HT1080 (cell line): Measurements from ENCODE around the gene FAM98C. TPM values are rescaled to one million over a fixed set of nuclear protein-coding genes. Genes with fewer than 3 reads are reported as not detected.
"Not testable (repeated sequence)": the region's sequence is repeated elsewhere in the genome, so short reads cannot be mapped to it uniquely, and the experiment has no call there.

Source experiments
- DNase-seq: peaks from one replicate; pipeline ENCODE4 v3.0.0-alpha.2; 2015; ENCODE audit warnings: low read depth
- total RNA-seq: library from RNA; depleted of rRNA; stranded (reverse); fragments of >200 nt; shearing (Covaris generic); gene quantifications from 2 replicates; pipeline ENCODE4 v1.2.3, GENCODE V29; 2014

The FAM98C gene
- total RNA-seq, 1 experiment from 2014 or later: 14.3 TPM

DNA sequence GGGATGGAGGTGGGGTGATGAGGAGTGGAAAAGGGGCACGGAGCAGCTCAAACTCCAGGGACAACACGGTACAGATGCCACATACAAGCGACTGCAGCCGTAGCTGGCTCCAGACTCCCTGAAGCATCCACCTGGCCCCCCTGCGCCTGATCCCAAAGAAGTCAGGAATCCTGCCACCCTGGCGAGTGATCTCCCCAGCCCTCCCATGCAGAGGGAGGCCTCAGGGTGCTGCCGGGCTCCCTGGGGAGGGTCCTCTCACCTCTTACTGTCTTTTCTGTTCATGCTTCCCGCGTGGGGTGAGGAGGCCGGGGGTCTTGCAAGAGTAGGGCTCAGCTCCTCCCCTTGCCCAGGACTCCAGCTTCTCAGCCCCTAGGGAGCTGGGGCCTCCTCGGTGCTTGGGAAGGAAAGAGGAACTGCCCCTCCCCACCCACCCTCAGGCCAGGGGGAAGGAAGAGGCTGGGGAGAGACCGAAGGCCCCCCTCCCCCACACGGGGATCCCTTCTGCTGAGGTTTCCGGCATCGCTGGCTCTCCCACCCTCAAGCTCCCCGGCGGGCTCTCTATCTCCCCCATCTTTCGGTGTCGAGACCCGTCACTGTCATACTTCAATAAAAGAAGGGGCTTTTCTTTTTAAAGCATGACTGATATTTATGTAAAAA lies 23.0 kb downstream of the FAM98C start, which contains the start of gene RASGRP4:
TSS of gene RASGRP4 (minus strand) at position 410 of the 657 bp plus-strand sequence. CDS start at position 282, 128 bp downstream.
- DNase-seq: no peak

DNA sequence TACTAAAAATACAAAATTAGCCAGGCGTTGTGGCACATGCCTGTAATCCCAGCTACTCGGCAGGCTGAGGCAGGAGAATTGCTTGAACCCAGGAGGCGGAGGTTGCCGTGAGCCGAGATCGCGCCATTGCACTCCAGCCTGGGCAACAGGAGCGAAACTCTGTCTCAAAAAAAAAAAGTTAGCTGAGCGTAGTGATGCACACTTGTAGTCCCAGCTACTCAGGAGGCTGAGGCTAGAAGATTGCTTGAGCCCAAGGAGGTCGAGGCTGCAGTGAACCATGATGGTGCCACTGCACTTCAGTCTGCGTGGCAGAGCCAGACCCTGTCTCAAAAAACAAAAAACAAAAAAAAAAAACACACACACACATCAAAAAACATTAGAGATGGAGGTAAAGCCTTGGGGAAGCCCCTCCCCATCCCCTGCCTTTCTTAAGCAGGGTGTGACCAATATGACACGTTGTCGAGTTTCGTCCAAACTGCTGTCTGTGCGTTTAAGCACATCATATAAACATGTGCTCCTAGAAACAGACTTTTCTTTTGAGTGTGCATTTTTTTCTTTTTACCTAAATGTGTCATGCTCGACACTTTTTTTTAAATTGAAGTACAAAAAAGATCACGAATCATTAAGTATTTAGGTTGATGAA lies 24.3 kb downstream of the FAM98C start:
- DNase-seq: not testable (repeated sequence)

DNA sequence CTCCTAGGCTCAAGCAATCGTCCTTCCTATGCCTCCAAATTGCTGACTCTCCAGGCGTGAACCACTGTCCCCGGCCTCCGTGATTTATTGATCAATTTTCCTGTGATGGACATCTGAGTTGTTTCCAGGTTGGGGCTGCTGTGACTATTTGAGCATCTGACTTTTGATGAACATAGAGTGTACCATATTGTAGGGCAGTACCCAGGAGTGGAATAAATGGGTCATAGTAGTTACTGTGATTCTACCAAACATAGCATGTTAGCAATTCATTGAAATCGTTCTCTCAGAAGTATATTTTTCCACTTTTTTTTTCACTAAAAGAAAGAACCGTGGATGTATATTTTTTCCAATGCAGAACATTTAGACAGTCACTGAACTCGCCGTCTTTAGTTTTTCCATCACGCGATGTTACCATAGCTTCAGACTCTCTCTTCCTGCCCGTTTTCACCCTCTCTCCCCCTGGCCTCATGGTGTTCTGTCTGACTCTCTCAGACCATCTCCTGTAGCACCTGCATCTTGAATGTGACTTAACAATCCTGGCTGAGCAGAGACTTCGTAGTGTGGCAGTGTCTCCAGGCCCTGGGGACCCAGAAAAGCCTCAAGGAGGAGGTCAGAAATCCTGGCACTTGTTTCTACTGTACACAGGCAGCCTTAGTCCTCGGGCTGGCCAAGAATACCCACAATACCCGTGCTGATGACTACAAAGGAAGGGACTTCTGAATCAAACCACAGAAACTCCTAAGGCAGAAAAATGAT lies 26.3 kb downstream of the FAM98C start:
- DNase-seq: no peak

DNA sequence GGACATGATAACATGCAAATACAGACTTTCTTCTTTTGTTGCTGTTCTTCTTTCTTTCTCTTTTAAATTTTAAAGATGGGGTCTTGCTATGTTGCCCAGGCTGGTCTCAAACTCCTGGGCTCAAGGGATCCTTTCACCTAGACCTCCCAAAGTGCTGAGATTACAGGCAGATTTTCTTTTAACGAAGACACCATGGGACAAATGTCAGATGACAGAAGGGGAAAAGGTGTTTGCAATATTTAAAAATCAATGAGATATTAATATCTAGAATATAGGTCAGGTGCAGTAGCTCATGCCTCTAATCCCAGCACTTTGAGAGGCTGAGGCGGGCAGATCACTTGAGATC lies 26.9 kb downstream of the FAM98C start:
- no peak for DNase-seq

DNA sequence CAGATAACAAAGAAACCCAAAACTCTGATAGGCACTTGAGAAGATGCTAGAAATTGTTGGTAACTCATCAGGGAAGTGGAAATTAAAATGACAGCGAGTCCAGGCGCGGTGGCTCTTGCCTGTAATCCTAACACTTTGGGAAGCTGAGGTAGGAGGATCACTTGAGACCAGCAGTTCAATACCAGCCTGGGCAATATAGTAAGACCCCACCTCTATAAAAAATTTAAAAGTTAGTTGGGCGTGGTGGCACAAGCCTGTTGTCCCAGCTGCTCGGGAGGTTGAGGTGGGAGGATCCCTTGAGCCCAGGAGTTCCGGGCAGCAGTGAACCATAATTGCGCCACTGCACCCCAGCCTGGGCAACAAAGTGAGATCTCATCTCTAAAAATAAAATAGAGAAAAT lies 28.0 kb downstream of the FAM98C start:
- DNase-seq: no peak

DNA sequence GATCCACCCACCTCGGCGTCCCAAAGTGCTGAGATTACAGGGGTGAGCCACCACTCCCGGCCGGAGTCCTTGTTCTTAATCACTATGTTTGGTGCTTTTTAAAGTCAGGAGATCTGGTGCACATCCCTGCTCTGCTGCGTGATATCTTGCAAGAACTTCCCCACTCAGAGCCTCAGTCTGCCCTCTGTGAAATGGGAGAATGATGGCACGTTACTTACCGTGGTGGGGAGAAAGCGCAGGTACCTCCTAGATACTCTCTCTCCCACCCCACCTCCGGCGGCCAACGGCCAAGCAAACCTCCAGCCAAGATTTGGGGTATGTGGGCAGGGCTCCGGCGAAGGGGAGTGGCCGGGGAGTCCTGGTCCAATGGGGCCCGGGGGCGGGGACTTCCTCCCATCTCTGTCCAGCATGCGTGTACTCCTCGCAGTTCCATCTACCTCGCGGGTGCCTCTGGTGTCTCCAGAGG lies 30.4 kb downstream of the FAM98C start, which contains the start of gene RYR1:
TSS of gene RYR1 (plus strand) at position 424 of the 466 bp plus-strand sequence. CDS start 139 bp downstream, outside the sequence.
- no peak for DNase-seq

DNA sequence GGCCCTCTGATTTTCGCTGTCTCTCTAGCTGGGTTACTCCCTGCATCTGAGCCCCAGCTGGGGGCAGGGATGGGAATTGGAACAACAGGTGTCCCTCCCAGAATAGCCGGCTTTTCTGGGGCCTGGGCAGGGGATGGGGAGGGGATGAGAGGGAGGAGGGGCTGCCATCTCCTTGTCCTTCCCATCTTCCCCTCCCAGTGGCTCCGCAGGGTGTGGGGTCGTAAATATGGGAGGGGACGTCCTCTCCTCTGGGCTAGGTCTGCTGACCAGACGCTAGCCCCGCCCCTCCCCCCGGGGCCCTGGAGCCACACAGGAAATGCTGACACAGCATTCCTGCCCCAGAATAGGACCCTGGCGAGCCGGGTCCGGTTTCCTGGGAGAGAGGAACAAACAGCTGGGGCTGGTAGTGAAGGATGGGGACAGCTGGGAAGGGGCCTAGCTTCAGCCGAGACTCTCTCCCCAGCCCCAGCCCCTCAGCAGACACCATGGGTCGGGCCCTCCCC lies 31.7 kb downstream of the FAM98C start:
- no peak for DNase-seq

DNA sequence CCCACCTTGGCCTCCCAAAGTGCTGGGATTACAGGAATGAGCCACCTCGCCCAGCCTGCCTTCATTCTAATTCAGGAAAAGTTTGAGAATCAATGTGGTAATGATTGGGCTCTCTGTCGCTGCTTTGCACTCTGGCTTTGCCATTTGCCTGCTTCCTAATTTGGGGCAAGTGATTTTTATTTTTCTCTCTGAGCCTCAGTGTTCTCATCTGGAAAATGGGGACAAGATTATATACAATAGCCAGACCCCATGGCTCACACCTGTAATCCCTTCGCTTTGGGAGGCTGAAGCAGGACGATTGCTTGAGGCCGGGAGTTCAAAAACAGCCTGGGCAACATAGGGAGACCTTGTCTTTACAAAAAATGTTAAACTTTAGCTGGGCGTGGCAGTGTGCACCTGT lies 34.4 kb downstream of the FAM98C start:
- DNase-seq: no peak

DNA sequence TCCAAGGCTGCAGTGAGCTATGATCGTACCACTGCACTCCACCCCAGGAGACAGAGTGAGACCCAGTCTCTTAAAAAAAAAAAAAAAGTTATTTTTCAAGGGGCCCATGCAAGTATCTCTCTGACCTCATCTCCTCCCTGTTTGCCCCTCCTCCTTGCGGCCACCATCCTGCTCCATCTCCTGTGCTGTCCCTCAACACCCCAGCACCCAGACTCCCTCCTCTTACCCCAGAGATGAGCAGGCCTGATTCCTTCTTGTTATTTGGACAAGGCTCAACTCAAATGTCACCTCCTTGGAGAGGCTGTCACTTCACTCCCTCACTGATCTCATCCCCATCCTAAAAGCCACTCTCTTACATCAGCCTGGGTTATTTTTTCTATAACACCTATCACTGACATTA lies 35.0 kb downstream of the FAM98C start:
- no peak for DNase-seq

DNA sequence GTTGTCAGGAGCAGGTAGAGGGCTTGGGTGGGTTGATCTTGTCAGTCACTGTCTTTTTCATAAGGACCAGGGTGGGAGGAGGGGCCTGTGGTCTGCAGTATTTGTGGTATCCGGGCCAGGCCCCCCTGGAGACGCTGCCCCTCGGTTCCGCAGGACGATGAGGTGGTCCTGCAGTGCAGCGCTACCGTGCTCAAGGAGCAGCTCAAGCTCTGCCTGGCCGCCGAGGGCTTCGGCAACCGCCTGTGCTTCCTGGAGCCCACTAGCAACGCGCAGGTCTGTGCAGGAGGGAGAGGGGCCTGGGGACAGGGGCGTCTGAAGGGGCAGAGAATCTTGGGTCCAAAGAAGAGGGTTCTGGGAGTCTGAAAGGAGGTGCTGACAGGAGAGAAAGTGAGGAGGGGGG lies 37.7 kb downstream of the FAM98C start:
- DNase-seq: no peak

DNA sequence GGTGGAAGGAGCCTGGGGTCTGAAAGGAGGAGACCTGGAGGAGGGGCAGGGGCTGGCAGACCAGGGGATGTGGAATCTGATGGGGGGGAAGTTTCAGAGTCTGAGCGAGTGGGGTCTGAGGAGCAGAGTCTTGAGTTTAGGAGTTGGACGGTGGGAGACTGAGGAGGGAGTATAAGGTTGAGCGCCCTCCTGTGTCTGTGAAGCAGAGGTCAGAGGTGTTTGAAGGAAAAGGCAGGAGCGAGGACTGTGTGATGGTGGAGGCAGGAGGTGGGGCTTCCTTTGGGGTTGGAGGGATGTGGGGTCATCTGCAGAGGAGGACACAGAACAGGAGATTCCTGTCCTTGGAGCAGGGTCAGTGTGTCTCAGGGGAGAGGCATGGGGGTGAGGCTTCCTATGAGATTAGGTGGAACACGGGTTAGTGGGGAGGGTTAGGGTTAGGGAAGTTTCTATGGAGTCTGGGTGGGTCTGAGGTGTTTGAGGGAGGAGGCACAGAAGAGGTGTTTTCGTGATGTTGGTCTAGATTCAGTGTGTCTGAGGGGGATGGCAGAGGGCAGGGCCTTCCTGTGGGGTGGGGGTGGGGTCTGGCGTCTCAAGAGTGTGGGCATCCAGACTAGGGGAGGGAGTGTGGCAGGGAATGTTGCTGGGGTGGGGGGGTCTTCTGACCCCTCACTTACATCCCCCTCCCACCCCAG lies 38.9 kb downstream of the FAM98C start:
- peak; percentile 17 for DNase-seq

DNA sequence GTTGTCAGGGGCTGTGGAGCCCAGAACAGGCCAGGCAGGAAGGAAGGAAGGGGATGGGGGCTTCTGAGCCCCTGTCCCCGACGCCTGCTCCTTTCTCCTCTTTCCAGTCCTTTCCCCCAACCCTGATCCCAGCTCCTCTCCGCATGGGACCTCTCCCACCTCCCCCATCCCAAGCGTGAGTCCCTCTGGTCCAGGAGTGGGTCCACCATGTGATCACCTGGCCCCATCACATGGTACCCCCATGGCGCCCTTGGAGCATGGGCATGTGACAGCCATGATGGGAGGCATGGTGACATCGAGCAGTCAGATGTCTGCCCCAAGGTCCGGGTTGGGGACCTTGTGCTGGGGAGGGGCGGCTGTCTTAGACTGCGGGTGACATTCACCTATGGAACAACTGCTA lies 39.8 kb downstream of the FAM98C start:
- DNase-seq: no peak

DNA sequence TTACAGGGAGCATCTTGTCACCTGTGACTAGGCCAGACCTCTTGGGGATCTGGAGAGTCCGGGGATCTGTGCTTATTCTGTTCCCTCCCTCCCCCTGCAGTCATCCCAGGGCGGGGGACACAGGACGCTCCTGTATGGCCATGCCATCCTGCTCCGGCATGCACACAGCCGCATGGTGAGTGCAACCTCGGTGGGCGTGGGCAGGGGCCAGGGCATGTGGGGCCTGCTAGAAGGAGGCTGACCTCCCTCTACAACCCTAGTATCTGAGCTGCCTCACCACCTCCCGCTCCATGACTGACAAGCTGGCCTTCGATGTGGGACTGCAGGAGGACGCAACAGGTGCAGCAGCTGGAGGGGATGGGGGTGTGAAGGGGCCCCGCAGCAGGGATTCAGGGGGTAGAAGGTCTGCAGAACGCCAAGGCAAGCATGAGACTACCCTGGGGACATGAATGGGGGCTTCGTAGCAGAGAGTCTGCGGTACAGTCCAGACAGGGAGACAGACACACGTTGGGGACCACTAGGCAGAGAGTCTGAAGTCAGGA lies 40.6 kb downstream of the FAM98C start:
- DNase-seq: no peak

DNA sequence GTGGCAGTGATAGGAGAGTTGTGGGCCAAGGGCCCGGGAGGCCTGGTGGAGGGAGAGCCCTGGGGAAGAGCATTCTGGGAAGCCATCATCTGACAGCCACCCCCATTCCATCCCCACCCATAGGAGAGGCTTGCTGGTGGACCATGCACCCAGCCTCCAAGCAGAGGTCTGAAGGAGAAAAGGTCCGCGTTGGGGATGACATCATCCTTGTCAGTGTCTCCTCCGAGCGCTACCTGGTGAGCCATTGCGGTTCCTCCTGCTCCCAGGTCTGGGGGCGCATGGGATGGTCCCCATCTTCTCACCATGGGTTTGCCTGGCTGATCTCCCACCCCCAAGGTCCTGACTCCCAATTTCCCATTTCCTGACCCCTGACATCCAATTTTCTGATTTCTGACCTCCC lies 41.1 kb downstream of the FAM98C start:
- no peak for DNase-seq

DNA sequence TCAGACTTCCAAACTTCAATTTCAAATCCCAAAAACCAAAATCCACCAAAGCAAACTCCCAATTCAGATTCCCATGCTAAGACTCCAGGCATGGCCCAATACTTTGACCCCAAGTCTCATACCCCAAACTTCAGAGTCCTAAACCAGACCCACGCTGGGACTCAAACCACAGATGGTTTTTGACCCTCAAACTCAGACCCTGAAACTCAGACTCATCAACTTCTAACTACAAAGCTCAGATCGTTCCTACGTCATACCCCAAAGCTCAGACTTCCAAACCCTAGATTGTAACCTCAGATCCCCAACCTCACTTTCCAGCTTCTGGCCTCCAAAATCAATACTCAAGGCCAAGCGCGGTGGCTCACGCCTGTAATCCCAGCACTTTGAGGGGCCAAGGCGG lies 42.5 kb downstream of the FAM98C start:
- DNase-seq: no peak

DNA sequence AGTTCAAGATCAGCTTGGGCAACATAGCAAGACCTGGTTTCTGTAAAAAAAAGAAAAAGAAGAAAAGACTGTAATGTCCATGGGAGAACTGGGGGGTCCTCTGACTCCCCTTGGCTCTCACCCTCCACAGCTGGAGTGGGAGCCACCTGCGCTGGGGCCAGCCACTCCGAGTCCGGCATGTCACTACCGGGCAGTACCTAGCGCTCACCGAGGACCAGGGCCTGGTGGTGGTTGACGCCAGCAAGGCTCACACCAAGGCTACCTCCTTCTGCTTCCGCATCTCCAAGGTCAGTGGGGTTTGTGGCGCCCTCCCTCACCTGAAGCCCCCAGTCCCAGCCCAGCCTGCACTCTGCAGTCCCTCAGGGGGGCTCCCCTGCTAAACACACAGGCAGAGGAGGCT lies 45.3 kb downstream of the FAM98C start:
- DNase-seq: no peak

DNA sequence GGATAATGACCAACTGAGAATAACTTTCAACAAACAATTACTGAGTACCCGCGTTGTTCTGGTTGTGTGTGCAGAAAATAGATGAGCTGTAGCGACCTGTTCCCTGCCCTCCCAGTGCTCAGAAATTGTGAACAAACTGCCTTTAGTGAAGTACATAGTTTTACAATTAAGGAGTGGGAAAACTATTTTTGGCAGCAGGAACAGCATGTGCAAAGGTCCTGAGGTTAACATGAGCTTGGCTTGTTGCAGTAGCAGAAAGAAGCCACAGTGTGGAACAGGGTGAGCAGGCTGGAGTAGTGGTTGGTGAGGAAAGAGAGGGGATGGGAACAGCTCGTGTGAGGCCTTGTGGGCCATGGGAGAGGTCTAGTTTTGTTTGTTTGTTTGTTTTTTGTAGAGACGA lies 46.6 kb downstream of the FAM98C start:
- no peak for DNase-seq

DNA sequence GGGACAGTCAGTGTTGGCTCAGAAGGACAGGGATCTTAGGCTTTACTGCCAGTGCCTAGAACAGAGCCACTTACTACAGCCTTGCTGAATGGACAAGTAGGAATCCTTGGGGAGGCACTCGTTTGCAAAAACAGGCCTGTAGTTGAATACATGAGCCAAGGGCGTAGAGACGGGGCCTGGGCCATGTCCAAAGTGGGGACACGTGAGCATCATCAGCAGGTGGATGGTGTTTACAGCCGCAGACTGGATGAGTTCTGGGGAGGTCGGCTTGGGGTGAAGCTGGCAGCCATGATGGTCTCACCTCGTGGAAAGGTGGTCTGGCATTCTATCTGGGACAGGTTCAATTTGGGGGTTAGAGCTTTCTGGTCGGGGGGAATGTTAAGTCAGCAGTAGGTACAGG lies 48.1 kb downstream of the FAM98C start:
- no peak for DNase-seq

DNA sequence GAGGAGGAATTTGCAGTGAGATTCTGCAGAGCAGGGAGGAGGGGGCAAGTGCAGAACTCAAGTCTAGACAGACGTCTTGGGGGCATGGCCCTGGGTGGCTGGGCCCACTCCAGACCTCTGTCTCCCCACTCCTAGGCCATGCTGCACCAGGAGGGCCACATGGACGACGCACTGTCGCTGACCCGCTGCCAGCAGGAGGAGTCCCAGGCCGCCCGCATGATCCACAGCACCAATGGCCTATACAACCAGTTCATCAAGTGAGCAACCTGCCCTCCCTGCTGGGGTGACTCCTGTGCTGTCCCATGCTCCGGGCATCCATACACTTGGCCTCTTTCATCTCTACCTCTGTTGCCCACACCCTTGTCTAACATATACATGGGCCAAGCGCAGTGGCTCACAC lies 48.7 kb downstream of the FAM98C start:
- DNase-seq: no peak

DNA sequence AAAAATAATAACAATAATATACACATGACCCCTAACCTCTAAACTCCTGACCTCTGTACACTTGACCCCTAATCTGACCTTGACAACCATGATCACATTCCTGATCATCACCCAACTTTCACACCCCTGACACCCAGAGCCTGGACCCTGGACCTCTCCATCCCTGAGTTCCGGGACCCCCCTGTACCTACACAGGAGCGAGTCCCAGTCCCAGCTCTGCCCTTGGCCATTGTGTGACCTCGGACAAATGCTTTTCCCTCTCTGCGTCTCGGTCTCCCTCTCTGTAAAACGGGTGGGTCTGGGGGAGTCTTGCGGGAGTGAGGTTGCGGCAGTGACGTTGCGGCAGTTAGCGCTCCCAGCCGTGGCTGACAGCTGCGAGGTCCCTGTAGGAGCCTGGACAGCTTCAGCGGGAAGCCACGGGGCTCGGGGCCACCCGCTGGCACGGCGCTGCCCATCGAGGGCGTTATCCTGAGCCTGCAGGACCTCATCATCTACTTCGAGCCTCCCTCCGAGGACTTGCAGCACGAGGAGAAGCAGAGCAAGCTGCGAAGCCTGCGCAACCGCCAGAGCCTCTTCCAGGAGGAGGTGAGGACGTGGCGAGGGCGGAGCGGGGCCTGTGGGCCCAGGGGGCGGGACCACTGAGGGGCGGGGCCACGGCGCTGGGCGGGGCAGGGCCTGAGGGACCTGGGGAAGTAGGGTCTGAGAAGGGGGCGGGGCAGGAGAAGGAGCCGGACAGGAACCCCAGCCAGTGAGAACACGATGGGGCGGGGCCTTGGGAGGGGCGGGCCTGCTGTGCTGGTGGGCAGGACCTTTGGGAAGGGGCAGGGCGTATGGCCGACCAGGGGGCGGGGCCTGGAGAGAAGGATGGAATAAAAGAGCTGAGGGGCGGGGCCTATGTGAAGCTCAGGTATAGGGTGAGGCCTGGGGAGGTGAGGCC lies 49.8 kb downstream of the FAM98C start:
- DNase-seq: no peak
